Mesothelial cell of epicardium (in vitro differentiated cells): Measurements from ENCODE around the gene SULT1A2. TPM values are rescaled to one million over a fixed set of nuclear protein-coding genes. Genes with fewer than 3 reads are reported as not detected.
"Not testable (repeated sequence)": the region's sequence is repeated elsewhere in the genome, so short reads cannot be mapped to it uniquely, and the experiment has no call there.

Experiments used
- DNase-seq, 2 experiments: peaks; one replicate each; pipeline ENCODE4 v3.0.0; 2021; ENCODE audit warnings: low spot score in 2 of 2; ENCODE audit not compliant: unreplicated experiment in 2 of 2
- H3K27ac Mint-ChIP-seq: 2 replicates; pipeline ENCODE4 v1.8.0; 2021; ENCODE audit warnings: mixed read lengths
- H3K27me3 Mint-ChIP-seq: 2 replicates; pipeline ENCODE4 v1.8.0; 2021; ENCODE audit warnings: low read depth, mixed read lengths
- H3K36me3 Mint-ChIP-seq: 2 replicates; pipeline ENCODE4 v1.8.0; 2021; ENCODE audit warnings: mixed read lengths
- H3K4me1 Mint-ChIP-seq: 2 replicates; pipeline ENCODE4 v1.8.0; 2021; ENCODE audit warnings: mixed read lengths
- H3K4me3 Mint-ChIP-seq: 2 replicates; pipeline ENCODE4 v1.8.0; 2021; ENCODE audit warnings: mild to moderate bottlenecking, moderate library complexity, mixed read lengths
- H3K9me3 Mint-ChIP-seq: 2 replicates; pipeline ENCODE4 v1.8.0; 2021; ENCODE audit warnings: mixed read lengths
- total RNA-seq: library from RNA; stranded (reverse); gene quantifications from 3 replicates; pipeline ENCODE4 v1.2.1, GENCODE V29; 2021
- TF ChIP-seq, protein P1 (sequence below): fragments of 200-600 bp; sonication (generic); IDR thresholded peaks from one replicate; pipeline ENCODE4 v1.5.0; 2021; ENCODE audit warnings: antibody characterized with exemption; ENCODE audit not compliant: unreplicated experiment

SULT1A2 gene
- total RNA-seq, 1 donor from 2014 or later = 0.98 TPM

GRCh38 chr16:28546626-28547025, 50.2 kb downstream of the SULT1A2 start:
- TF ChIP-seq, protein P1, sequence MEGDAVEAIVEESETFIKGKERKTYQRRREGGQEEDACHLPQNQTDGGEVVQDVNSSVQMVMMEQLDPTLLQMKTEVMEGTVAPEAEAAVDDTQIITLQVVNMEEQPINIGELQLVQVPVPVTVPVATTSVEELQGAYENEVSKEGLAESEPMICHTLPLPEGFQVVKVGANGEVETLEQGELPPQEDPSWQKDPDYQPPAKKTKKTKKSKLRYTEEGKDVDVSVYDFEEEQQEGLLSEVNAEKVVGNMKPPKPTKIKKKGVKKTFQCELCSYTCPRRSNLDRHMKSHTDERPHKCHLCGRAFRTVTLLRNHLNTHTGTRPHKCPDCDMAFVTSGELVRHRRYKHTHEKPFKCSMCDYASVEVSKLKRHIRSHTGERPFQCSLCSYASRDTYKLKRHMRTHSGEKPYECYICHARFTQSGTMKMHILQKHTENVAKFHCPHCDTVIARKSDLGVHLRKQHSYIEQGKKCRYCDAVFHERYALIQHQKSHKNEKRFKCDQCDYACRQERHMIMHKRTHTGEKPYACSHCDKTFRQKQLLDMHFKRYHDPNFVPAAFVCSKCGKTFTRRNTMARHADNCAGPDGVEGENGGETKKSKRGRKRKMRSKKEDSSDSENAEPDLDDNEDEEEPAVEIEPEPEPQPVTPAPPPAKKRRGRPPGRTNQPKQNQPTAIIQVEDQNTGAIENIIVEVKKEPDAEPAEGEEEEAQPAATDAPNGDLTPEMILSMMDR = no peak
- H3K9me3 Mint-ChIP-seq = no peaks in the 10 kb centered on the region
- no peak for DNase-seq
- H3K27me3 Mint-ChIP-seq = peaks cover 6% of the 10 kb centered on the region
- no peak overlapping the region for H3K27ac Mint-ChIP-seq
- peaks cover 5% of the 10 kb centered on the region for H3K4me1 Mint-ChIP-seq
- H3K36me3 Mint-ChIP-seq = no peaks in the 10 kb centered on the region
- H3K4me3 Mint-ChIP-seq = no peak overlapping the region

- DNase-seq, H3K4me3 Mint-ChIP-seq, H3K4me1 Mint-ChIP-seq, H3K36me3 Mint-ChIP-seq, H3K27ac Mint-ChIP-seq, H3K27me3 Mint-ChIP-seq, H3K9me3 Mint-ChIP-seq: not testable (repeated sequence)
Measured at GRCh38 chr16:28545964-28546363, 50.9 kb downstream of the SULT1A2 start.

- DNase-seq = no peak
- Mint-ChIP-seq H3K4me3 (no peak overlapping the region), H3K27ac (no peak overlapping the region), H3K9me3 (no peaks in the 10 kb centered on the region), H3K4me1 (peaks cover 5% of the 10 kb centered on the region), H3K27me3 (peaks cover 6% of the 10 kb centered on the region), H3K36me3 (no peaks in the 10 kb centered on the region)
- TF ChIP-seq, protein P1 = no peak
Measured at GRCh38 chr16:28544998-28545397, 51.9 kb downstream of the SULT1A2 start.

- H3K36me3 Mint-ChIP-seq = no peaks in the 10 kb centered on the region
- peaks cover 5% of the 10 kb centered on the region for H3K27me3 Mint-ChIP-seq
- TF ChIP-seq, protein P1 = no peak
- no peak for DNase-seq
- no peak overlapping the region for H3K4me3 Mint-ChIP-seq
- H3K27ac Mint-ChIP-seq = no peak overlapping the region
- H3K4me1 Mint-ChIP-seq = peaks cover 13% of the 10 kb centered on the region
- no peaks in the 10 kb centered on the region for H3K9me3 Mint-ChIP-seq
Measured at GRCh38 chr16:28543072-28543471, 53.8 kb downstream of the SULT1A2 start.

GRCh38 chr16:28542646-28543045, 54.2 kb downstream of the SULT1A2 start:
- no peak overlapping the region for H3K4me3 Mint-ChIP-seq
- H3K36me3 Mint-ChIP-seq = no peaks in the 10 kb centered on the region
- DNase-seq = no peak
- TF ChIP-seq, protein P1 = no peak
- peaks cover 17% of the 10 kb centered on the region for H3K4me1 Mint-ChIP-seq
- H3K27me3 Mint-ChIP-seq = peaks cover 2% of the 10 kb centered on the region
- no peaks in the 10 kb centered on the region for H3K9me3 Mint-ChIP-seq
- no peak overlapping the region for H3K27ac Mint-ChIP-seq

Other genes starting within 250 kb of the SULT1A2 start
- 6.6 to 8.7 TPM (median 8.2 TPM) in 3 replicates for gene NPIPB6, start 233.5 kb downstream of the SULT1A2 start, total RNA-seq
- 73.8 to 99.7 TPM (median 91.5 TPM) in 3 replicates for gene EIF3CL, start 193.2 kb downstream of the SULT1A2 start, total RNA-seq
- gene NPIPB7, start 124.7 kb downstream of the SULT1A2 start, total RNA-seq = 0.40 to 0.41 TPM in 2 of 3 replicates, not detected in the other
- gene CLN3, start 105.0 kb downstream of the SULT1A2 start, total RNA-seq = 30.8 to 31.5 TPM (median 30.9 TPM) in 3 replicates
- 0.09 to 0.14 TPM in 2 of 3 replicates, not detected in the other for gene APOBR, start 102.4 kb downstream of the SULT1A2 start, total RNA-seq
- gene IL27, start 90.2 kb downstream of the SULT1A2 start, total RNA-seq = not detected in 3 replicates
- gene NUPR1, start 58.1 kb downstream of the SULT1A2 start, total RNA-seq = 12.3 to 13.9 TPM (median 13.3 TPM) in 3 replicates
- gene SGF29, start 43.1 kb downstream of the SULT1A2 start, total RNA-seq = 21.6 to 27.2 TPM (median 24.7 TPM) in 3 replicates
- gene SULT1A1, start 13.0 kb upstream of the SULT1A2 start, total RNA-seq = 8.3 to 9.9 TPM (median 9.7 TPM) in 3 replicates
- gene NPIPB8, start 41.0 kb upstream of the SULT1A2 start, total RNA-seq = 0.16 to 1.2 TPM (median 0.49 TPM) in 3 replicates
- 660 to 710 TPM (median 685 TPM) in 3 replicates for gene EIF3C, start 114.4 kb upstream of the SULT1A2 start, total RNA-seq
- 3.6 to 5.2 TPM (median 4.3 TPM) in 3 replicates for gene NPIPB9, start 154.7 kb upstream of the SULT1A2 start, total RNA-seq
- 215 to 230 TPM (median 219 TPM) in 3 replicates for gene ATXN2L, start 225.9 kb upstream of the SULT1A2 start, total RNA-seq
- 122 to 134 TPM (median 127 TPM) in 3 replicates for gene TUFM, start 249.3 kb upstream of the SULT1A2 start, total RNA-seq